Caki2 (cell line): ENCODE measurements around the gene KIAA1191. TPM values are rescaled to one million over a fixed set of nuclear protein-coding genes. Genes with fewer than 3 reads are reported as not detected.
A peak's percentile ranks its signal among the peaks of the same experiment; 100 is the strongest.

Experiments used
- DNase-seq: peaks from one replicate; pipeline ENCODE4 v3.0.0-alpha.2; 2015; ENCODE audit warnings: low read depth
- in situ Hi-C: cut with HindIII; loops from 2 replicates; pipeline ENCODE4 v1.10.0; 2016; ENCODE audit warnings: low sequenced_read_pairs, low pct_unique_long_range_greater_than_20kb, mixed read lengths
- total RNA-seq: library from RNA; depleted of rRNA; stranded (reverse); fragments of >200 nt; shearing (Covaris generic); gene quantifications from 2 replicates; pipeline ENCODE4 v1.2.3, GENCODE V29; 2014; ENCODE audit warnings: low replicate concordance

Gene KIAA1191
- total RNA-seq, 1 experiment from 2014 or later: 141 TPM

DNA sequence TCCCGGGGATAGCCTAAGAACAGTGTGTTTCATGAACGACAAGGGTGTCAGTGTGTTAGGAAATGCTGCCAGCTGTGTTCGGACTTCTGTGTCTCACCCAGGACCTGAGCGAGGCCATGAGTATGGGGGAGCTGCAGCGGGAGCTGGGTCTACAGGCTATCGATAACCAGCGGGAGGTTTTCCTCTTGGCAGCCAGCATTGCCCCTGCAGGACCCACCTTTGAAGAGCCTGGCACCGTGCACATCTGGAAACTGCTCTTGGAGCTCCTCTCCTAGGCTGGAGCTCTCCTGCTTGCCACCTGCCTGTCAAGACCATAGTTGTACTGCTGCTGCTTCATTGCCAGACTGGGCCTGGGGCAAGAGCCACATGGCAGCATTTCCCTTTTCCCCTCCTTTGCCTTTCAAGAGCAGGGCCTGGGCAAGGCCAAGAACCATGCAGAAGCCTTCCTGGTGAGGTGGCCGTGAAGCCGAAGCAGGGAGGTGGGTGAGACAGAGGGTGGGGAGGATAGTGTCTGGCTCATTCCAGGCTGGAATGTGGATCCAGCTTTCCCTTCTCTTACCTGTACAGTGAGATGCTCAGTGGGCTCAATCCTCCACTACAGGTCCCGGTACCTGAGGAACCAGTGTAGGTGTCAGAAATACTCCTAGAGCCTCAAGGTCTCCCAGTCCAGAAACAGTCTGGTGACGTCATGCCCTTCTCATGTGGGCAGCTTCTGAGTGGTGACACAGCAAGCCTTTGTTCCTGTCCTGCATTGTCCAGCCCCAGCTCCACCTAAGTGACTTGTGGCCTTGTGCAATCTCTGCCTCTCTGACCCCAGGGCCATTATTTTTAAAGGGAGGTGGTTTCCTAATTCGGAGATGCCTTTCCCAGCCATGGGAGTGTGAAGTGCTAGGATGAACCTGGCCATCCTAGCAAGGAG is 10.3 kb upstream of the KIAA1191 start:
- in situ Hi-C loops: no loop called here
- no peak for DNase-seq

DNA sequence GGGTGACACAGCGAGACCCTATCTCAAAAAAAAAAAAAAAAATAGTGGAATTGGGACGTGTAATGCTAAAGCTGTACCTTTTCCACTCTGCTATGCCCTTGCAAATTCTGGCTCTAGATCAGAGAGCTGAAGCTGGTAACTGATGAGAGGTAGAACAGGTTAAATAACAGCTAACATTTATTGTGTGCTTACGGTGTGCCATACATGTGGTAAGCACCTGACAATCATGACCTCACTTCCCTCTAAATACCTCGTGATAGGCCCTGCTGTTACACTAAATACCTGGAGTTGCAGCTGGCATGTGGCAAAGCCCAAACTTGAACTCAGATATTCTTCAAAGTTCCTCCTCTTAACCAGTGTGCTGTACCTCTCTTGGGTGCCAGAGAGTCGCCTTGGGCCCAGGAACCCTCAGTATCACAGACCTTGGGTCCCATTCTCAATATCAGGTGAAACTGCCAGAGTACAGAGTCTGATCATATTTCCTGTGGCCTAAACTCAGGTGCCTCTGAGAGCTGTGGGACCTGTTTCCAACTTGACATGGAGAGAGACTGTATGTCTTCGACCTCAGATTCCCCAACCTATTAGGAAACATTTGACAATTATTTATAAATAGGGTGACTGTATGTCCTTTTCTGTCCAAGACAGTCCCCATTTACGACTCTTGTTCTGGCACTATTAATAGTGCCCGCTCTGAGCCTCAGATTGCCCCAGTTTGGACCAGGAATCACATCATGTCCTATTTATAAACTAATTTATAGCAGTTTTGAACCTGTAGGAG is 8.6 kb upstream of the KIAA1191 start:
- in situ Hi-C loops: no loop called here
- DNase-seq: no peak

DNA sequence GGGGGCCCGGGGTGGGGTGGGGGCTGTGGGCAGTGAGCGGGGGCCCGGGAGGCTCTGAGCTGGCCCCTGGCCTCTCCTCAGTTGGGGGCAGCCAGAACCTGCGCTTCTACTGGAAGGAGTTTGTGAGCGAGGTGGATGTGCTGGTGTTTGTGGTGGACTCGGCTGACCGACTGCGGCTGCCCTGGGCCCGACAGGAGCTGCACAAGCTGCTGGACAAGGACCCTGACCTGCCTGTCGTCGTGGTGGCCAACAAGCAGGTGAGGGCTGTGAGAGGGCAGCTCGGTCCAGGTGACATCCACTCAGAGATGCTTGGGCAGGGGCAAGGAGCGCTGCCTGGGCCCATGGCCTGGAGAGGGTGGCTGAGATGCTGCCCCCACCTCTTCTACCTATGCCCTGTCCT is 7.2 kb upstream of the KIAA1191 start:
- in situ Hi-C loops: no loop called here
- no peak for DNase-seq

DNA sequence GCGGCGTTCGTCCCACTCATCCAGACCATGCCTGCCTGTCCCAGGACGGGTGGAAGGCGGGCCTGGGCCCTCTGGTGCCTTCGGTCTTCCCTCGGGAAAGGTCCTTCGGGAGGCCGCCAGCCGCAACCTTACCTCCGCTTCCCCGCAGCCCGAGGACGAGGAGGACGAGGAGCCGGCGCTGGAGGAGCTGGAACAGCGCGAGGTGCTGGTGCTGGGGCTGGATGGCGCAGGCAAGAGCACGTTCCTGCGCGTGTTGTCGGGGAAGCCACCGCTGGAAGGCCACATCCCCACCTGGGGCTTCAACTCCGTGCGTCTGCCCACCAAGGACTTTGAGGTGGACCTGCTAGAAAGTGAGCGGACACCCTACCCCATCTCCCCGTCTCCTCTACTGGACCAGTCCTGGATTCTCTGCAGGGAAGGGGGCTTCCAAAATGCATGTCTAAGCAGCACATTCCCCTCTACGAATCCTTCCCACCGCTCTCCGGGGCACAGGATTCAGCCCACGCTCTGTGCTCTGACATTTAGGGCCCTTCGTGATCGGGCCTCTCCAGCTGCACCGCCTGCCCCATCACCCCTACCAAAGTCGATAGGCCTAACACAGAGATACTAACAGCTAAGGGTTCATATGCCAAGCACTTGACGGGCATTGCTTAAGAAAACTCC is 4.8 kb upstream of the KIAA1191 start:
- in situ Hi-C loops: no loop called here
- DNase-seq: no peak

DNA sequence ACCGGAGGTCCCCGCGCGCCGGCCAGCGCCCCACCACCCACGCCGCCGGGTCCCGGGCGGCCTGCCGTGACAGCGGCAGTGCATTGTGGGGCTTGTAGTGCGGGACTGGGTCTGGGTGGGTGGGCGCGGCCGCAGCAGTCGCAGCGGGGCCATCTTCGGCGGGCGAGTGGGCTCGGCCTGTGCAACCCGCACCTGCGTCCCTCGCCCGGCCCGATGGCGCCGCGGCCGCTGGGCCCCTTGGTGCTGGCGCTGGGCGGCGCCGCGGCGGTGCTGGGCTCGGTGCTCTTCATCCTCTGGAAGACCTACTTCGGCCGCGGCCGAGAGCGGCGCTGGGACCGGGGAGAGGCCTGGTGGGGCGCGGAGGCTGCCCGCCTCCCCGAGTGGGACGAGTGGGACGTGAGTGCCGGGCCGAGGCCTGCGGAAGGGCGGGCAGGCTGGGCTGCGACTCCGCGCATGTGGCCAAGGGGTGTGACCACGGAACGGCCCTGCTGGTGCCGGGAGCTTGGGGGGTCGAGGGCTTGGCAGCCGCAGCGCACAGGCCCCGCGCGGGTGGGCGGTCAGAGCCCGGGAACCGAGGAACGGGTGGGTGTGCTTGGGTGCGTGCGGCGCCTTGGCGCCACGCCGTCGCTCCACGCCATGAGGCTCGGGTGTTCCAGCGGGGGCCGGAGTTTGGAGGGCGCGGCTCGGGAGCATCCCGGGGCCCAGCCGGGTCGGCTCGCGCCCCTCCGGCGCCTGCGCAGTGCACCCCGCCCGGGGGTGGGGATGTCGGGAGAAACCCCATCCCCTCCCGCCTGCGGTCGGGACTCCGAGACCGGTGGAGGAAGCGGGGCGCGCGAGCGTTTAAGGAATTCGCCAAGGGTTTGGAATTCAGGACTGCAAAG is 4.0 kb upstream of the KIAA1191 start, which contains the start of gene ARL10:
Gene ARL10, plus strand, starts transcription at position 137 of the 881 bp plus-strand sequence. Its CDS starts 77 bp downstream, at position 214.
- no peak for DNase-seq
- in situ Hi-C loops: no loop called here

DNA sequence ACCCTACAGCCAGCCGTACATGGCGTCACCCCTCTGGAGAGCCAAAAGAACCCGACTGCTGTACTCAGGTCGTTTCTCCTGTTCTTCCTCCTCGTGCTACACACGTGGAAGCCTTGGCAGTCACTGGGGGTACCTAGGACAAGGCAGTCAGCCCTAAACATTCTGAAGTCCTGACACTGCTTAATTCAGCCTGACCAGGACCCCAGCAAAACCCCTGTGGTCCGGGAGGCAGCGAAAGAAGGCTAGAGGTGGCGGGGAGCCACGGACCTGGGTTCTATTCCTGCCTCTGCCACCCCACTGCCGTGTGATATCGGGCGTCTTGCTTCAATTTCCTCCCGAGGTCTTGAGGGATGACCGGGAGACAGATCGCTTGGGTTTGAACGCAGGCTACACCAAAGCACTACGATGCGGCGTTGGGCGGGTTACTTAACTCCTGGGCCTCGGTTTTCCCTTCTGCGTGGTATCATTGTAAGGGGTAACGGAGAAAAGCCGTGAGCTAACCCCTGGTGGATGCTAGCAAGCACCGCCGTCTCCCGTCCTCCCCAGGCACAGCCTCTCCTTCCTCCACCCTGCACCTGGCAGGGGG is 3.3 kb upstream of the KIAA1191 start:
- DNase-seq: no peak
- in situ Hi-C loops: no loop called here

DNA sequence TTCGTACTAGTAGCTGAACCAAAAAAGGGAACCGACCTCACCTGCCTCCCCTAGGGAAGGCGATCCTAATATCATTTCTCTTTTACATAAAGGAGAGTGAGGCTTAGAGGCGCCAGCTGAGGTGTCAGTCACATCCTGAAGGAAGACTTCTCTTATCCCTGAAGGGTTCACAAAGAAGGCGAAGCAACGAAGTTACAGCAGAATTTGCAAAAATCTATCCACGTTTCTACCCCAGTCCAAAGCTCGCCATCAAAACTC is 598 bp upstream of the KIAA1191 start:
- in situ Hi-C loops: no loop called here
- DNase-seq: peak; percentile 11

DNA sequence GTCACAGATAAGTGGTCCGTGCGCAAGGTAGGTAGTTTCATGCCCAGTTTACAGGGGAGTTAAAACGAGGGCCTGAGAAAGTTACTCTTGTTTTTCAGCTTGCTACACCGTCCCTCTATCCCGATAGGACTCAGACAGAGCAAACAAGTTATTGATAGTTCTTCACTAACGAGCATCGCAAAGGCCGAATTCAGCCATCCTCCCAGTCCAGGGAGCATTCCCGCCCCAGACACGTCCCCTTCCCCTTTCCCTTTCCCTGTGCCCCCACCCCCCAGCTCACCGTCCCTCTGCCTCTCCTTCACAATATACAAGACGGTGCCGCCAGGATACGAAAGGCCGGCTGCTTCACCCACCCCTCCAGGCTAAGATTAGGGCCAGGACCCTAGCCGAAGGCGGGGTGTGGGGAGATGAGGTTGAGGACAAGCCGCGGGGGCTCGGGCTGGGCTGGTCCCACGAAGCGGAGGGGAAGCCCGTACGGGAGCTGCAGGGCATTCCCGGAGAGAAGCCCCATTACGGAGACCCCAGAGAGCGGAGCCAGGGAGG is 599 bp downstream of the KIAA1191 start:
- no peak for DNase-seq
- in situ Hi-C loops: no loop called here

DNA sequence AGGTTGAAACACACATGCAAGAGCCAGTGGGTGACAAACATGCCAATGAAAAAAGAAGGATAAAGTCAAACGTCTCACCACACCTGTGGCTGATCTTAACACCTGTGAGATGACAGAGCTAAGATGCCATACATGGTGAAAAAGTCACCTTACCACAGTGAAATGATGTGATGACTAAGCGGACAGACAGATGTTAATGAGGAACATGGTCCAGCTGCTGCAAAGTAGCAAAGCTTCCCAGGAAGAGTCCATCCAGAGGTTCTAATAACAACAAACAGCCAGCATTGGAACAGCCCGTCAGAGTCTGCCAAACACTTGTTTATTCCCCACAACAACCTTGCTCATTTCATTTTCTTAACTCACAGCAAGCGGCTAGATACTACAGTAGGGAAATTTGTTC is 1.9 kb downstream of the KIAA1191 start:
- DNase-seq: no peak
- in situ Hi-C loops: no loop called here

DNA sequence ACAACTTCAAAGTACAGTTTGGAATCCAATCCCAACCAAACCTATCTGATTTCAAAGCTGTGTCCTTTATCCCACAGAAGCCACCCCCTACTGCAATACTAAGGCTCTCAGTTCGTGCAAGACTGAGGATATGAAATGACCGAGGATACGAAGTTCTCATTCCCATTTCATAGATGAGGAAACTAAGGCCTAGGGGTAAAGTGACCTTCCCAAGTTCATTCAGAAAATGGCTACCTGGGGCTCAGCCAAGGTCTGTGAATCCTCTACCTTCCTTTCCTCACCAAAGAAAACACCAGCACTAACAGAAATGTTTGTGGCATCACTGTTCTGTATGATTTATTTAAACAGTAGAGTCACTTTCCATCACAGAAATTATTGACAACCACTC is 5.4 kb downstream of the KIAA1191 start:
- in situ Hi-C loops: no loop called here
- DNase-seq: no peak

DNA sequence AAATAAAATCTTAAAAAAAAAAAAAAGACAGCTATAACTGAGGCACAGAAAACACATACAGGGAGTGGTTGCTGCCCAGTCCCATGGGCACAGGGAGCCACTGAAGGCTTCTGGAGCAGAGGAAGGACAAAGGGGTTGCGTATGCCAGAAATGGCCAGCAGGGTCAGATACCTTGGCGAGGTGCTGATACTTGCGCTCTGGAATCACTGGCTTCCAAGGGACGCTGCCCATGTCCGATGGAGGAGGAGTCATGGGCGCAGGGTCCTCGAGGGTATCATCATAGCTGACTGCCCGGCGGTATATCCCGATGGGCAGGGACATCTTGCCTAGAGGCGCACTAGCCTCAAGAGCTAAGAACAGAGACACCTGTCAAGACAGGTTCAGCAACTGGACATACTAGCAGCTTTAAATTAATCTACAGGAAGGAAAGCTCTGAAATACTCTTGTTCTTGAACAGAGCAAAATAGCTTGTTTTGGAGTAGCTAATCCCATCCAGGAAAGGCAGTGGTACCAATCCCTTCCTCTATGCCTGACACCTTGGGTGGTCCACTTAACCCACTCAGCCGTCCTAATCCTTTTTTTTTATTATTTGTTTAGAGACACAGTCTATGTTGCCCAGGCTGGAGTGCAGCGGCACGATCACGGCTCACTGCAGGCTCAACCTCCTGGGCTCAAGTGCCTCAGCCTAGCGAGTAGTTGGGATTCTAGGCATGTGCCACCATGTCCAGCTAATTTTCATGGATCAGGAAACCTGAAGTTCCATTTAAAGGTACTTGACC is 6.0 kb downstream of the KIAA1191 start:
- DNase-seq: no peak
- in situ Hi-C loops: no loop called here

DNA sequence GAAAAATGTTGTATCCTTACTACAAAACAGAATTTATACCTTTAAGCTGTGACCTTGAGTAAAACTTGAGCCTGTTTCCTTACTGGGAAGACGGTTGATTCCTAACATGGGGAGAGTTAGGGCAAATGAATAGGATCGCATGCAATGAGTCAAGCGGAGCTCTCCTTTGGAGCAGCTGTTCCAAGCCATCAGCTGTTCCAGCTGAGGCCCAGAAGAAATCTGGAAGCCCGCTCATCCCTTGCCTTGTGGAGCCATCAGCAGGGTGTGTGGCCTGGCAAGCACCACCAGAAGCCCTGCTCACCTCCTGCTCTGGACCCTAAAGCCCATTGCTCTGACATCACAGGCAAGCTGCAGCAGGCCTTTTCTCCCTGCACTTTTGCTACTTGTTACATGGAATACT is 8.0 kb downstream of the KIAA1191 start:
- in situ Hi-C loops: no loop called here
- no peak for DNase-seq

DNA sequence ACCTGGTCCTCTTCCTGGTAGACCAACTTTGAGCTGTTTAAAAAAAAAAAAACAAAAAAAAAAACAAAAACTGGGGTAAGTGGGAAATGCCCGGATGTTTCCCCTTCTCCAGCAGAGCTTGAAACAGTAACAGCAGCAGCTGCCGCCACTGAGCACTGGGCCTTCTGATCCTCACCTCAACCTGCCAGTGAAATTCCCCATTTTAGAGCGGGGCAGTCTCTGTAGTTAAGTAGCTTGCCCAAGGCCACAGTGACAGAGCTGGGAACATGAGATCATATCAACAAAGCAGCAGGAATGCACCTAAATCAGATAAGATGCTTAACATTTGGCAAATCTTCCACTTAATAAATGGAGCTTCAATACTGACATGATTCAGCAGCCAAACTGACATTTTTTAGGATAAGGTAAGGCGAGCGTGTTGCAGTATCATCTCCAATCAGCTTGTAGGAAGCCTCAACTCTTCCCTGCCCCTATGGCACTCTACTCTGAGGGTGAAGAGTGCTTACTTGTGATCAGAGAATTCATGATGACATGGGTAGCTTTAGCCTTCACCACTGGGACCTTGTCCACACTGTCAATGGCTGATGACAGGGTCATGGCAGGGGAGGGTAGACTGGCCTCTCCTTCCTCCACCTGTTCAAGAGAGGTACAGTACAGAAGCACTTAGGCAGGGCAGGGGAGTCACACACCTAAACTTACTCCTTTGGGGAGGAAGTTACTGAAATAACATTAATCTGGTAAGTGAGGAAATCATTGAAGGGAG is 9.3 kb downstream of the KIAA1191 start:
- in situ Hi-C loops: no loop called here
- peak; percentile 11 for DNase-seq

DNA sequence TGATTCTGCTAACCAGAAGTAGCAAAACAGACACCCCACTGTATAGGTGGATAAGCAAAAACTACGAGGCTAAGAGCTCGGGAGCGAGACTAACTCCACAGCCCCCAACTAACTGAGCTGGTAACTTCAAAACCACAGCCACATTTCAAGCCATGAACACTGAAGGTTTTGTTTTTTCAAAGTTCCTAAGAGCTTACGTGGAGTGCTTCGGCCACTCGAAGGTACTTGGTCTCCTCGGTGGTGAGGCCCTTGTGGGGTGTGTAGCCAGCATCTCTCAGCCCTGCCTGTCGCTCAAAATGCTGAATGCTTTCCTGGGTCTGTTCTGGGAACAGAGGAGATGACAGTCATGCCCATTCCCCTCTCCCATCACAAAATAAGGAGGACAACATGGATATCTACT is 11.1 kb downstream of the KIAA1191 start:
- in situ Hi-C loops: no loop called here
- DNase-seq: no peak

DNA sequence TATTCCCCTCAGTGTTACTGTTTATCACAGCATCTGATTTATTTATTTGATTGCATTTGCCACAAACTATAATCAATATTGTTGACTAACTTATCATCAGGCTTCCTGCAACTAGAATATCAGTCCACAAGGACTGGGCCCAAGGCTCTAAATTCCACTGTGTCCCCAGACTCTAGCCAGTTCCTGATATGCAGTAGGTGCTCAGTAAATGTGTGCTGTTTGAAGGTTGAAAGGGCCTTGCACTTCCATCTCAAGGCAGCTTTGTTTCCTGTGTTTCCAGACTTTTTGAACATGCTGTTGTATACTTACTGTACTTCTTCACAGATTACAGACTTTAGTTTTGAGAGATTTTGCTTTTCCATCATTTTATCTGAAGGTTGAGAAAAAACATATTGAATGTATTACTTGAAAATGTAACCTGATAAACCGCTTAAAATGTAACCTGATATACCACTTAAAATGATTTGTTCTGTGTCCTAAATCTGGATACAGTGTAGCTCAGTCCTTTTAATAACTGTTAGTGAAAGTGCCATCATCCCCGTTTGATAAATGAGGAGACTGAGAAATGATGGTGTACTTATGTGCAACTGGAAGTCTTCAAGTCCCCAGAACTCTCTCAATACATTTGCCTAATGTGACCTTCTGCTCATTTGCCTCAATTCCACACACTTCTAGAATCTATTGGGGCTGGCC is 18.7 kb downstream of the KIAA1191 start:
- no peak for DNase-seq
- in situ Hi-C loops: no loop called here

DNA sequence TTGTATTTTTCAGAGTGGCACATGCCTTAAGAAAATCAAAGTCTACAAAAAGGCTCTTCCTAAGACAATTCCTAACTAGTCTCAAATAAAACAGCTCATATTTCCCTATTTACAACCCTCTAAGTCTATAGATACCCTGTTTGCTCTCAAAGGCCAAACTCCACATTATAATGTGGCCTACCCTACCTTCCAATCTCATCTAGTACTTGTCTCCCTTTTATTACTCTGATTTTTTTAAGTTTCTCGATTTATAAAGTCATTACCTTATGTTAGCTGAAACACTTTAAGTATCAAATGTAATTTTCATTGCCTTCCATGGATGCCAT is 19.4 kb downstream of the KIAA1191 start:
- in situ Hi-C loops: no loop called here
- DNase-seq: no peak
